Lung microvascular endothelial cell (primary cell): ENCODE data around the gene KRTAP10-2. TPM values are rescaled to one million over a fixed set of nuclear protein-coding genes. Genes with fewer than 3 reads are reported as not detected.
A peak's percentile ranks its signal among the peaks of the same experiment; 100 is the strongest.
"Not testable (repeated sequence)": the region's sequence is repeated elsewhere in the genome, so short reads cannot be mapped to it uniquely, and the experiment has no call there.

Source experiments
- DNase-seq, 2 donors: peaks; one replicate each; pipeline versions ENCODE4 v3.0.0 to v3.0.0-alpha.2; 2010; ENCODE audit warnings: low read depth in 2 of 2
- total RNA-seq: library from RNA; depleted of rRNA; stranded (reverse); fragments of >200 nt; gene quantifications from 2 replicates; pipeline ENCODE4 v1.2.1, GENCODE V29; 2014

The KRTAP10-2 gene
- total RNA-seq, 1 donor from 2014 or later: not detected

- DNase-seq: no peak
These were observed 37.1 kb downstream of the KRTAP10-2 start for GRCh38 chr21:44514218-44514520.

GRCh38 chr21:44513389-44514217, 37.7 kb downstream of the KRTAP10-2 start:
- no peak for DNase-seq

GRCh38 chr21:44512496-44513388, 38.6 kb downstream of the KRTAP10-2 start:
- DNase-seq: no peak

DNA sequence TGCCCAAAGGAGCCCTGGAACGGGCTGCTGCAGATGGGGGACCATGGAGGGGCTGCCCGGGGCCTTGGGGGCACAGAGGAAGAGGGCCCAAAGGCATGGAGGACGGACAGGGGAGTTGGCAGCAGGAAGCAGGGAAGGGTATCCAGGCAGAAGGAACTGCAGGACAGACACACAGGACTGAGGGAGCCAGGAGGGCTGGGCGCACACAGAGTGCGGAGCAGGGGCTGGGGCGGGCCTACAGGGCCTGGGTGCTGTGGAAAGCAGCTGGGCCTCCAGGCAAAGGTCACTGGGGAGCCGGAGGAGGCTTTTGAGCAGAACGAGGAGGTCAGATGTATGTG, 39.4 kb downstream of the KRTAP10-2 start:
- no peak for DNase-seq

GRCh38 chr21:44511219-44511937, 39.9 kb downstream of the KRTAP10-2 start:
- DNase-seq: no peak

GRCh38 chr21:44510508-44511218, 40.6 kb downstream of the KRTAP10-2 start:
- DNase-seq: peak; percentile 44 to 75

GRCh38 chr21:44510109-44510507, 41.2 kb downstream of the KRTAP10-2 start:
- no peak for DNase-seq

DNA sequence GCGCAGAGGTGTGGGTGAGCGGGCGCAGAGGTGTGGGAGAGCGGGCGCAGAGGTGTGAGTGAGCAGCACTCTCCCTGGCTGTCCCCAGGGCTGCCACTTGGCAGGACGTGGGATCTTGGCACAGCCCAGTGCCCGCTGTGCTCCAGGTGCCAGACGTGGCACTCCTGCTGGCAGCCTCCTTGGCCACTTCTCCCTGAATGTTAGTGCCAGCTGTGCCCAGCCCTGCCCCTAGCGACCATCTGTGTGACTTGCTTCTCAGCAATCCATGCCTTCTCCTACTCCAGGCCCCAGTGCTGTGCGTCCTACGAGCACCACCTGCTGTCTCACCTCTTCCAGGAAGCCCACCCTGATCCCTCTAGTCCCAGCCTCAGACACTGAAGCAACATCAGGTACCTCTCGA, 41.8 kb downstream of the KRTAP10-2 start:
- DNase-seq: peak; percentile 7 to 16

- peak in 1 of 2 donors; percentile 51 for DNase-seq
These were observed 42.4 kb downstream of the KRTAP10-2 start for GRCh38 chr21:44508711-44509445.

DNA sequence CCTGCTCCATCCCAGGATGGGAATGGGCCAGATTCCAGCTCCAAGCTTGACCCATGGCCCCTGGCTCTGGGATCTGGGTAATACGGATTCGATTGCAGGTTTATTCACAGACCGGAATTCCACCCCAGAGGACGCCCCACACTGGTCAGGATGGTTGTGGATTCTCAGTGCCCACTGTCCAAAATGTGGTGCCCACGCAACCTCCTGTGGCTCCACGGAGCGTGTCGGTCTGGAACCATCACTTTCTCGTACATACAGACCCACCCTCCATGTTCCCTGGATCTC, 42.9 kb downstream of the KRTAP10-2 start:
- peak in 1 of 2 donors; percentile 27 for DNase-seq

GRCh38 chr21:44507673-44508425, 43.5 kb downstream of the KRTAP10-2 start:
- DNase-seq: no peak

GRCh38 chr21:44506279-44507255, 44.7 kb downstream of the KRTAP10-2 start:
- DNase-seq: no peak

DNA sequence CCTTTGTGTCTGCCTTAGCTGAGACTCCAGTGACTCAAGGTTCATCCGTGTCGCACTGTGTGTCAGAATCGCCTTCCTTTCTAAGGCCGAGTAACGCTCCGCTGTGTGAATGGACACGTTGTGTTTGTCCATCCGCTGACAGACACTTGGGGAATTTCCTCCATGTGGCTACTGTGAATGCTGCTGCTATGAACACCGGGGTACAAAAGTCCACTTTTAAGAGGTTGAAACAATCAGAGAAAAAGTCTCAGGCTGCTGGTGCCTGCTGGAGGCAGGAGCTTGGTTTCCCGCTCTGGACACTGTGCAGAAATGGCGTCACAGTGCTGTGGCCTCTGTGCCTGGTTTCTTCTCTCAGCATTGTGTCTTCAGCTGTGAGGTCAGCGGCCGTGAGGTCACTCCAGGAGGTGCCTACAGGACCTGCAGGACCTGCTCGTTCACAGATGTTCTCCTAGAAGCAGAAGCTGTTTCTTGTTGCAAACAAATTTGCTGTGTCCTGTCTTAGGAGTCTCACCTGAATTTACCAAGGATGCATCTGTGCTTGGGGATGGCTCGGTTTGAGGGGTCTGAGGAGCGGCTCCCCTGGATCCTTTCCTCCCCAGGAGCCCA, 45.5 kb downstream of the KRTAP10-2 start:
- peak in 1 of 2 donors; percentile 47 for DNase-seq

DNA sequence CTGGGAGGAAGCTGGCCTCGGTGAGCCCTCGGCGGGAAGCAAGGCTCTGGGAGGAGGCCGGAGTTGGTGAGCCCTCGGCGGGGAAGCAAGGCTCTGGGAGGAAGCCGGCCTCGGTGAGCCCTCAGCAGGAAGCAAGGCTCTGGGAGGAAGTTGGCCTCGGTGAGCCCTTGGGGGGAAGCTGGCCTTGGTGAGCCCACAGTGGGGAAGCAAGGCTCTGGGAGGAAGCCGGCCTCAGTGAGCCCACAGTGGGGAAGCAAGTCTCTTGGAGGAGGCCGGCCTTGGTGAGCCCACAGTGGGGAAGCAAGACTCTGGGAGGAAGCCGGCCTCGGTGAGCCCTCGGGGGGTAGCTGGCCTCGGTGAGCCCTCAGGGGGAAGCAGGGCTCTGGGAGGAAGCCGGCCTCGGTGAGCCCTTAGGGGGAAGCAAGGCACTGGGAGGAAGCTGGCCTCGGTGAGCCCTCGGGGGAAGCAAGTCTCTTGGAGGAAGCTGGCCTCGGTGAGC, 47.4 kb downstream of the KRTAP10-2 start:
- DNase-seq: no peak

DNA sequence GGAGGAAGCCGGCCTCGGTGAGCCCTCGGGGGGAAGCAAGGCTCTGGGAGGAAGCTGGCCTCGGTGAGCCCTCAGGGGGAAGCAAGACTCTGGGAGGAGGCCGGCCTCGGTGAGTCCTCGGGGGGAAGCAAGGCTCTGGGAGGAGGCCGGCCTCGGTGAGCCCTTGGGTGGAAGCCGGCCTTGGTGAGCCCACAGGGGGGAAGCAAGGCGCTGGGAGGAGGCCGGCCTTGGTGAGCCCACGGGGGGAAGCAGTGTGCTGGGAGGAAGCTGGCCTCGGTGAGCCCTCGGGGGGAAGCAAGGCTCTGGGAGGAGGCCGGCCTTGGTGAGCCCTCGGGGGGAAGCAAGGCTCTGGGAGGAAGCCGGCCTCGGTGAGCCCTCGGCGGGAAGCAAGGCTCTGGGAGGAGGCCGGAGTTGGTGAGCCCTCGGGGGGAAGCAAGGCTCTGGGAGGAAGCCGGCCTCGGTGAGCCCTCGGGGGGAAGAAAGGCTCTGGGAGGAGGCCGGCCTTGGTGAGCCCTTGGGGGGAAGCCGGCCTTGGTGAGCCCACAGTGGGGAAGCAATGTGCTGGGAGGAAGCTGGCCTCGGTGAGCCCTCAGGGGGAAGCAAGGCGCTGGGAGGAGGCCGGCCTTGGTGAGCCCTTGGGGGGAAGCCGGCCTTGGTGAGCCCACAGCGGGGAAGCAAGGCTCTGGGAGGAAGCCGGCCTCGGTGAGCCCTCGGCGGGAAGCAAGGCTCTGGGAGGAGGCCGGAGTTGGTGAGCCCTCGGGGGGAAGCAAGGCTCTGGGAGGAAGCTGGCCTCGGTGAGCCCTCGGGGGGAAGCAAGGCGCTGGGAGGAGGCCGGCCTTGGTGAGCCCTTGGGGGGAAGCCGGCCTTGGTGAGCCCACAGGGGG, 48.1 kb downstream of the KRTAP10-2 start:
- DNase-seq: not testable (repeated sequence)

- DNase-seq: no peak
These were observed 48.9 kb downstream of the KRTAP10-2 start for GRCh38 chr21:44502171-44502958.
